G401 (cell line): ENCODE measurements around the gene PEX12. TPM values are rescaled to one million over a fixed set of nuclear protein-coding genes. Genes with fewer than 3 reads are reported as not detected.
"Not testable (repeated sequence)": the region's sequence is repeated elsewhere in the genome, so short reads cannot be mapped to it uniquely, and the experiment has no call there.

Experiments used
- DNase-seq: peaks from one replicate; pipeline ENCODE4 v3.0.0-alpha.2; 2015; ENCODE audit warnings: low spot score
- in situ Hi-C: cut with HindIII; loops from 2 replicates; pipeline ENCODE4 v1.10.0; 2016; ENCODE audit warnings: low sequenced_read_pairs, mixed read lengths
- total RNA-seq: library from RNA; depleted of rRNA; stranded (reverse); fragments of >200 nt; shearing (Covaris generic); gene quantifications from 2 replicates; pipeline ENCODE4 v1.2.3, GENCODE V29; 2014

Gene PEX12
- total RNA-seq, 1 experiment from 2014 or later: 5.7 TPM

DNA sequence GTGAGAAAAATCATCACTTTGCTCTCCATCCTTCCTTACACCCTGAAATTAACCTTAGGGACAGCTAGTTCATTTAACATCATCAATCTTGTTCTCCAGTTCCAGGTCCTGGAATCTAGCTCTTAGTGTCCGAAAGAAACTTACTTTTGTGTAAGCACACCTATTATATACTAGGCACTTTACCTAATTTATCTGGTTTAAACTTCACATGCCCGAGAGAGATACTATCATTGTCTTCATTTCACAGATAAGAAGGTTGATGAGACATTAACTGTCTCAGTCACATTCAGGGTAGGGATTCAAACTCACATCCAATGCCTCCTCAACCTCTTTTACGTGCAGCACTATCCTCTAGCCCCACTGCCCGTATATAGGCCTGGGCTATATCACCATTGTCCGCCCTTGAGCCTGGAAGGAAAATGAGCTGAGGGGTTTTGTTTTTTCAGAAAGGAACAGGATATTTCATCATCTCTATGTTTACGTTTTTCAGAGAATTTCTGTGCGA is 8.2 kb upstream of the PEX12 start:
- in situ Hi-C loops: no loop called here
- no peak for DNase-seq

DNA sequence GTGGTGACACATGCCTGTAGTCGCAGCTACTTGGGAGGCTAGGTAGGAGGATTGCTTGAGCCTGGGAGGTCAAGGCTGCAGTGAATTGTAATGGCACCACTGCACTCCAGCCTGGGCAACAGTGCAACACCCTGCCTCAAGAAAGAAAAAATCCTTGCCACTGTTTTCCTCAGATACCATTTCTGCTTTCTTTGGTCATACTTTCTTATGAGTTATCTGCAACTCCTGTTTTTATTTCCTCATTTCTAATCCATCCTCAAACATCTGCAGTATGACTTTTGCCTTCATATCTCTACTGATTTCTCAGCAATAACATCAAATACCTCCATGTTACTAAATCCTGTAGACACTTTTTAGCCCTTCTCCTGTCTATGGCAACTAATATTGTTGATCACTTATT is 5.7 kb upstream of the PEX12 start:
- DNase-seq: no peak
- in situ Hi-C loops: no loop called here

DNA sequence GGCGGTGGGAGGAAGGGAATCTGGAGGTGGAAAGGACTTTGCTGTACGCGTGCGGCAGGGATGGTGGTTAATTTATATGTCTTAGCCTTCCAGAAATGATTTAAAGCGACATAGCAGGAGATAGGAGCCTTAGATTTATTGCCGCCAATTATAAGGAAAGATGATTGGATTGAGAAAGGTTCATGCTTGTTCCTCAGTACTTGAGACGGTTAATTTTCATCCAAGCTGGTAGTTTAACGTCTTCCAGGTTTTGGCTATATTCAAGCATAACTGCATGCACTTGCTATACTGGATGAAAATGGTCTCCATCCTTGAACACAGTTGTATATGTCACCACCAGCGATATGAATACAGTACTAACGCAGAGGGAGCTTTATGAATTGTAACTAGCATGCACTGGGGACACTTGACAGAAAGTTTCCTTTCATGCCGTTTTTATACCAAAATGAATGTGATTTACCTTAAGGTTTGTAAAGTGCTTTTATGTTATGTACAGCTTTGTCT is 610 bp upstream of the PEX12 start:
- no peak for DNase-seq
- in situ Hi-C loops: no loop called here

DNA sequence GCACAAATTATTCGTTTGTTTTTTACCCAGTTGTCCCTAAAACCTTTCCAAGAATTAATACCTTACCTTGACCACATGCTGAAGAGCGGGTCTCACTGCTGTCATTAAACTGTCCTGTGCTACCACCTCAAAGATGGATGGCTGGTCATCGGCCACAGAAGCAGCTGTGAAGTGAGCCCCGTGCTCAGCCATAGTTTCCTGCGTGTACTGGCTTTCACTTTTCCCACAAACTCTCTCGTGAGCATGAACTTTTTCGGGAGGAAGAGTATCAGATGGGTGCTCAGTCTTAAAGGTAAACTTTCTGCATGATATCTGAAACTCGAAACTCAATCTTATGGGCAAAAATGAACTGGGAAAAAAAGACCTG is 558 bp downstream of the PEX12 start:
- DNase-seq: peak; percentile 26
- in situ Hi-C loops: no loop called here

DNA sequence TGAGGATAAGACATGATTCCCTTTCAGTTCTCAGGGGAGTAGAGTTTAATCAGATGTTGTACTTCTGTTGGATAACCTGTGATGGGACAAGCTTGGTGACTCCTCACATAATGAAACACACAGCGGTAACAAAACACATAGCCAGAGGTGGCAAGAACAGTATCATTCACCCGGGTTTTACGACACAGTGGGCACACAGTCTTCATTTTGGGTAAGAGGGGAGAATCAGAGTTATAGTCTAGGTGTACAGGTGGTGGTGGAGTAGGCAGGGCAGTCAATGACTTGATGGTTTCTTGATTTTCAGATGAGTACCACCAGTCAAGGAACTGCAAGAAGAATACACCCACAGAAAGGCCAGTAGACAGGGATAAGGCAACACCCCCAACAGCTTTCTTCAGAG is 2.6 kb downstream of the PEX12 start:
- no peak for DNase-seq
- in situ Hi-C loops: no loop called here

DNA sequence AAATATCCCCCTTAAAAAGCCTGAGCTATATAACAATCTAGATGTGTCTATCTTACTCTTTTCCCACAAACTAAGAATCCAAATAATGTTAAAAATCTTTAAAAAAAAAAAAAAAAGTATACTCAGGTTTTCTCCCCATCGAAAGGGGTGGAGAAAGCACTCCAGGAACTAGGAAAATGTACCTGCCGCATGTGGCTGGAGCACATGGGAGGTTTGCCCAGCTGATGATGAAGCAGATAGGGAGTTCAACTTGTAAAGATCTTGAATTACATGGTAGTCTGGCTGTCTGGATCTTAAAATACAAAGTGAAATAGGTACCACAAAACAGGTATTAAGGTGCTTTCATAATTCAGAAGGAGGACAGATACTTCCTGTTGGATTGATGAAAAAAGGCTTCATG is 9.0 kb downstream of the PEX12 start:
- no peak for DNase-seq
- in situ Hi-C loops: no loop called here

DNA sequence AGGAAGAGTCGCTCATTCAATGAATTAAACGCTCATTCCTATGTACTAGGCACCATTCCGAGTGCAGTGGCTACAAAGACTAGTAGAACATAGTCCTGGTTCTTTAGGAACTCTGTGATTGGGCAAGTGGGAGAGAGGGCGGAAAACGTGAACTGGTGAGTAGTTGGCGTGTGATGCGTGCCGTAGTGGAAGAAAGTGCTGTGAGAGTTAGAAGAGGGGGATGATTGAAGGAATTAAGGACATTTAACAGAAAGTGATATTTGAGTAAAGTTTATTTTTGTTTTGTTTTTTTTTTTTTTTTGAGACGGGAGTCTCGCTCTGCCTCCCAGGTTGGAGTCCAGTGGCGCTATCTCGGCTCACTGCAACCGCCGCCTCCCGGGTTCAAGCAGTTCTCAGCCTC is 9.8 kb downstream of the PEX12 start:
- DNase-seq: peak; percentile 13
- in situ Hi-C loops: no loop called here

DNA sequence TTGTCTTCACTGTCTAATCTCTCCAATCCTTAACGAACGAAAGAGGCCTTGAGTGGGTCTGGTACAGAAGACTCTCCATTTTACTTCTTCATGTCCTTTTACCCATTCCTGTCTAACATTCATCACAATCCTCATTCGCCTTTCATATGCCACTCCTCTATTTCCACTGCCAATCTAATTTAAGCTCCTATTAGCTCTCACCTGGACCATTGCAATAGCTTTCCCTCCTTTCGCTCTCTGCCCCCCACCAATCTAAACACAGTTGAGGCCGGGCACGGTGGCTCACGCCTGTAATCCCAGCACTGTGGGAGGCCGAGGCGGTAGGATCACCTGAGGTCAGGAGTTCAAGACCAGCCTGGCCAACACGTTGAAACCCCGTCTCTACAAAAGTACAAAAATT is 11.4 kb downstream of the PEX12 start:
- no peak for DNase-seq
- in situ Hi-C loops: no loop called here

DNA sequence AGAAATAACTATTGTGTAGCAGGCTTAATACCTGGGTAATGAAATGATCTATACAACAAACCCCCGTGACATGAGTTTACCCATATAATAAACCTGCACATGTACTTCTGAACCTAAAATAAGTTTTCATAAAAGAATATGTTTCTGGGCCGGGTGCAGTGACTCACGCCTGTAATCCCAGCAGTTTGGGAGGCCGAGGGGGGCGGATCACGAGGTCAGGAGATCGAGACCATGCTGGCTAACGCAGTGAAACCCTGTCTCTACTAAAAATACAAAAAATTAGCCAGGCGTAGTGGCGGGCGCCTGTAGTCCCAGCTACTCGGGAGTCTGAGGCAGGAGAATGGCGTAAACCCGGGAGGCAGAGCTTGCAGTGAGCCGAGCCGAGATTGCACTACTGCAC is 15.2 kb downstream of the PEX12 start:
- in situ Hi-C loops, DNase-seq: not testable (repeated sequence)

DNA sequence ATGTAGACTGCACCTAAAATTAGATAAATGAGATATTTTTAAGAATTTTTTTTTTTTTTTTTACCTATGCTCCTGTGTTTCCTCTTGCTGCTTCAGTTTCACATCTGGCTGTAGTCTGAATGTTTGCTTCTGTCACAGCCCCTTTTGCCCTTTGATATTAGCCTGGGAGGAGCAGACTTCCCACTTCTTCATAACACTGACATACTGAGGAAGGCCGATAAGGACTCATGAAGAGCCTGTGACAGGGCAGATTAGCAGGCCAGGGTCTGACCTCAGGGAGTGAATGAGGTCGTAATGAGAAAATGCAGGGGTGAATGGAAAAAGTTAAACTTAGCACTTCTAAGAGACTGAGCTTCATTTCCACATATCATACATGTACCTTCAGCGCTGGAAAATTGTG is 17.7 kb downstream of the PEX12 start, which contains the start of gene SLFN14:
SLFN14 (minus strand) TSS at position 117 of the 400 bp plus-strand sequence. CDS start 2,757 bp downstream, outside the sequence.
- in situ Hi-C loops: no loop called here
- no peak for DNase-seq

DNA sequence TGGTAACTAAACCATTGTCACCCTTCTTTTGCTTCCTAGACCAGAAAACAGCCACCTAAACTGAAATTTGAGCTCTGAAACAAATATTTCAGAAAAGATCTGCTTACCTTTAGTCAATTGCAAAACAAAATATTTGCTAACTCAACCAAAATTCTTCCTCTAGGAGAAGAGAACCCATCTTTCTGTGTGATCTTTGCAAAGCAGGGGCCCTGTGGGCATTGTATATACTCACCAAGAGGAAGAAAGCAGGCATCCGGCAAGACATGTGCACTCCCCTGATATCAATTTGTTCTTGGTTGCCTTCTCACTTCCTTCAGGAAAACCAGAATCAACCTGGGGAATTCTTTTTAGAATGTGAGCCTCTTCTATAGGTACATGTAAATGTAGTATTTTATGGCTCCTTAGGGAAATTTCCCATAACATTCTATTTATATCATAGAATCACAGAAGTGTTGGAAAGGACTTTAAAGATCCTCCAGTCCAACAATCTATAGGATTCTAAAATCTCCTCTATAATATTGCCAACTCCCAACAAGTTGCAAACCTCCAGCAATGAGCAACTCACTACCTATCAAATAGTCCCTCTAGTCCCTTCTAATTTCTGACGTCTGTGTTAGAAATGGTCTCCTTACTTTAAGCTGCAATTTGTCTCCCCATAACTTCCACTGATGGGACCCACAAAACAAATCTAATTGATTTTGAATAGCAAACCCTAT is 18.7 kb downstream of the PEX12 start:
- in situ Hi-C loops: no loop called here
- no peak for DNase-seq

DNA sequence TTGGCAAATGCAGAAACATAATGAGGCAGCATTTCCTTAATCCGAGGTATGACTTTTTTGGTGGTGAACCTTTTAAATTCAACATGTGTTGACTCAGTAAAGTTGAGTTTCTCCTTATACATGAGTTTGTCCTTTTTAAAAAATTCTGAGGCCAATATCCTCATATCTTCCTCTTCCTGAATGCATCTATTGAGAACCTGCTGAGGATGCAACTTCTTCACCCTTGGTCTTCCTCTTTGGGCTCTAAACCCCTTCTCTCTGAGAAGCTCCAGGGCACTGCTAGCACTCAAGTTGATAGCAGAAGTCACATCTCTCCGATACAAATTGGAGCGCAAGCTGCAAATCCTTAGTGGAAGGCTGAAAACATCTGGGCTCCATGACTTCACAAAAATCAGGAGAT is 21.0 kb downstream of the PEX12 start:
- in situ Hi-C loops: no loop called here
- DNase-seq: no peak

DNA sequence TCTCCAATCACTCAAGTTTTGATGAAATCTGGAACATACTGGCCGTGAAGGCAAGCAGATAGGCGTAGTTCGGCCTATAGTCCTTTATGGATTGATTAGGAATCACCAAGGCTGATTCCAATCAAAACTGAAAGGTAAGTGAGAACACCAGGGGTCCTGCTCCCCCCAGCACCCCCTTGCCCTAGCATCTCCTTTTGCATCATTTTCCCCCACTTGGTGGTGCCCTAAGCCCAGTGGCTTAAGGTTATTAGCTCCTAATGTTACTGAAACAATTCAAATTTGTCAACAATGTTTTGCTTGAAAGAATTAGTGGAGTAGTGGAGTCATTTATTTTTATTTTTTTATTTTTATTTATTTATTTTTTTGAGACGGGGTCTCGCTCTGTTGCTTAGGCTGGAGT is 22.7 kb downstream of the PEX12 start:
- in situ Hi-C loops: no loop called here
- no peak for DNase-seq

DNA sequence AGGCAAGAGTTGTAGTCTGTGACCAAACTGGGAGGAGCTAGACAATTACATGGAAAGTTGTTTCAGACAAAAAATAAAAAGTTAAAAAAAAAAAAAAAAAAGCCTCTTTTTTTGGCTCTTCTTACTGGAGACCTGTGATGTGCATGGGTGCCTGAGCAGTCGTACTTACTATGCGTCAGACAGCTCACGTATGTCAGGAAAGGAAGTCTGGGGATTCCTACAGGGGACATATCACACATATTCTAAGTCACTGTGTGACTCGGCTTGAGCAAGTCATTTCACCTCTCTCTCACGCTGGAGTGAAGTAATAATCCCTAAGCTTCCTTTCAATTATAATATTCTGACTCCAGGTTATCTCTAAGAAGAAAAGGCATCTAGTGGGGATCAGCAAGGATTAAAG is 23.7 kb downstream of the PEX12 start:
- in situ Hi-C loops: no loop called here
- no peak for DNase-seq

DNA sequence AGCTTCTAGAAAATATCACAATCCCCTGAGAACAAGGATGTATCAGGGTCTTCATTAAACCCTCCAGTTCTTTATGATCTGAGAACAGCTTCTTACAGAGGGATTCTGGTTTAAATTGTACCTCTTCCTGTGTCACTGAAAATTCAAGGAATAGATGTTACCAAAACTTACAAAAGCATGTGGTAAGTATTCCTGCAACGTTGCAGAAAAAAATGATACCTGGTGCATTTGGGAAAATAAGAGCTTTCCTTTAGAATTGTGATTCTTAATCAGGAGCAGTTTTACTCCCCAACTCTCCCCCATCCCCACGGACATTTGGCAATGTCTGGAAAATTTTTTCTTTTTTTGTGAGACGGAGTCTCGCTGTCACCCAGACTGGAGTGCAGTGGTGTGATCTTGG is 25.1 kb downstream of the PEX12 start:
- in situ Hi-C loops: no loop called here
- DNase-seq: no peak

DNA sequence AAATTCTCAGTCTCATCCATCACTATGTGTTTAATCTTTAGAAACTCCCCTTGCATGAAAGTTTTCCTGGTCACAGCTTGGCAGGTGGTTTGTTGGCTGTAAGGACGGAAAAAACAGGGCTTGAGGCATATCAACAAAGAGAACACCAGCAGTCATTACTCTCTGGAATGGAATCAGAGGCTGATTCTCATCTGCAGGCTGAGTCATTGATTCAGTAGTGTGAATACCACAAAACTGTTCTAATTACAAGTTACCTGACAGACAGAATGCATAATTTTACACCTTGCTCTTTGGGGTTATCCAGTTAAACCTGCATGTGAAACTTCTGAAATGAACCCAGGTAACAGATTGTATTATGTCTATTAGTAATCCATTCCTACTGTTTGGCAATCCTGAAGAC is 29.4 kb downstream of the PEX12 start:
- in situ Hi-C loops: no loop called here
- no peak for DNase-seq

DNA sequence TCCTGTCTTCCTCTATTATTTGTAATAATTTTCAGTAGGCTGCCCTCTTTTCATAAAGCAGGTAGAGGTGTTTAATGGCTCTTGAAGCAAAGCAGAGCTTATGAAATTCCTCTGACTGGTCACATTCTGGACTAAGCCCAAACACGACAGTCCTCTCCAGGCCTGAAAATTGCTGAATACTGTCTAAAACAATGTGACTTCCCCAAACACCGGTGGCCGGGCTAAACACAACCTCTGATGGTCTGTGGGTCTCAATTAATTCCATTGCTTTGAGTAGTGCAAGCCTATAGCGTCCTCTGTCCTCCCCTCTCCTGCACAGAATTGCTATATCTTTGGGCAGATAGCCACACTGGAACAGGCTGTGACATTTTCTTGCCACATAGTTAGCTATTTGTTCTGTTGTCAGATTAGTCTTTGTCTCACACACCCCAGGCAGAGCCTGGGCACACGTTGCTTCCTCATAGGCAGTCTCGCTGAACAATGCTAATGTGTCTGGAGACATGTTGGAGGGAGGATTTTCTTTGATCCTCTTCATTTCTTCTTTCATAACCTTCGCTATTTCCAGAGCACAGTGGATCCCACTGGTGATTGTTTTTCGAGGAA is 30.1 kb downstream of the PEX12 start:
- in situ Hi-C loops: no loop called here

DNA sequence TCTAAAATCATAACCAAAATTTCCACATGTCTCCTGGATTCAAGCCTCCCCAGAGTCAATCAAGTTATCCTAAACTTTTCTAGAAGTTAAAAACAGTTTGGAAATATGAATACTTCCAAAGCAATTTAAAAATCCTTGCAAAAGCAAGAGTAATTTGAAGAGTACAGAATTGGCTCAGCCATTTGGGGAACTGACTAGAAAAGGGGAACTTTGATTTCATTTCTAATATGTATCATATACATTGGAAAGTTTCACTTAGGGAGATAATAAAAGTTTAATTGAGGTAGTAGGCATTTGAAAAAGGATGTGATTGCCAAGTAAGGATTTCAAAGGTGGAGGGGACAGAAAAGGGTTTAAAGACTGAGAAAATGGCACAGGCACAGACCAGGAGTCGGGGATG is 31.9 kb downstream of the PEX12 start:
- in situ Hi-C loops: no loop called here
- no peak for DNase-seq

More for the DNA sequence above, 30.1 kb downstream of the PEX12 start:
- no peak for DNase-seq

DNA sequence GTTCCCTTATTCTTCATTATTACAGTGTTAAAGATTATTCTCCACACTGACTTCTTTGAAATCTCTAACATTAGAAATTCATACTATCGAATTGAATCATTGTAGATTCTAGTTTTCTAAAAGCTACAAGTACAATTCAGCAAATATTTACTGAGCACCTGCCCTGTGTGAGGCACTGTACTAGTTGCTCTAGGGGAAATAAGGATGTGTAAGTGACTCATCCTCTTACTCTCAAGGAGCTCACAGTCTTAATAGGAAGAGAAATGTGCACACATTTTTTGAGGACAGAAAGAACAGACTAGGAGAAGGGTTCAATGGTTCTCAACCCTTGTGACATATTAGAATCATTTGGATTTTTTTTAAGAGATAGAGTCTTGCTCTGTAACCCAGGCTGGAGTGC is 33.2 kb downstream of the PEX12 start:
- in situ Hi-C loops: no loop called here
- DNase-seq: no peak

DNA sequence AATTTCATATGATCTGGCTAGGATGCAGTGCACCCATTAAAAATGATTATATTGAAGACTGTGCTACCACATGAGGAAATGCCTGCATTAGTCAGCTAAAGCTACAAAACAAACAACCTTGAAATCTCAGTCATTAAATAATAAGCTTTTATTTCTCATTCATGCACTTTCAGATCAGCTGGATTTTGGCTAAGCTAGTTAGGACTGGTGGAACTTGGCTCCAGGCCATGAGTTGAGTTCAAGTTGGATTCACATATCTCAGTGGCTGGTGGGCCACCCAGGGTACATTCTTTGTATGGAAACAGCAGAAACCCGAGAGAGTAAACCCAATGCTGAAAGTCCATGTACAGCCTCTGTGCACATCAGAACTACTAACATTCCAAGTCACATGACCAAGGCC is 34.5 kb downstream of the PEX12 start:
- in situ Hi-C loops: no loop called here
- DNase-seq: no peak

DNA sequence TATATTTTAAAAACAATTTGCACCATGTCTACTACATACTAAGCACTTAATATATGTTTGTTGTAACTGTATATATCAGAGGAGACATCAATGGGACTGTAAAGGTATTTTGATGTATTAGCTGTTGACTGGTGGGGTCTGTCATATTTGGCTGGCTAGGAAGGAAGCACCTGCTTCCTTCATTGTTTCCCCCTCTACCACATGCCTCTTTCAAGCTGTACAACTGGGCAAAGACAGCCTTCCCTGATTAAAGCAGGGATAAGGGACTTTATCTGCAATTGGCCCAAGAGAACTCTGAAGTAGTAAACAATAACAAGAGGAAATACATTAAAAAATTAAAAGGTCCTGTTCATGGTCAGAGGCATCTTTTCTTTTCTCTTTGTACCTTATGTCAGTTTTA is 35.4 kb downstream of the PEX12 start:
- in situ Hi-C loops: no loop called here
- no peak for DNase-seq
